Measurements from ENCODE around the gene SLC66A2.

GRCh38 chr18:79961527-79962291, 10.3 kb upstream of the SLC66A2 start:
- TF ChIP-seq CTCF (conservative IDR thresholded peaks at IDR 0.05) (no peak), ZFX (IDR thresholded peaks at IDR 0.05) (no peak)

All from C4-2B (cell line).